GM12874 (cell line): ENCODE results near the gene PARP9.

ENCODE experiments used
- TF ChIP-seq, protein P1 (sequence below): IDR thresholded peaks from 2 replicates; pipeline ENCODE4 v1.5.1; 2011; ENCODE audit warnings: low read depth, mild to moderate bottlenecking, control low read depth, low read length, moderate library complexity; ENCODE audit not compliant: insufficient read depth

Gene PARP9

DNA sequence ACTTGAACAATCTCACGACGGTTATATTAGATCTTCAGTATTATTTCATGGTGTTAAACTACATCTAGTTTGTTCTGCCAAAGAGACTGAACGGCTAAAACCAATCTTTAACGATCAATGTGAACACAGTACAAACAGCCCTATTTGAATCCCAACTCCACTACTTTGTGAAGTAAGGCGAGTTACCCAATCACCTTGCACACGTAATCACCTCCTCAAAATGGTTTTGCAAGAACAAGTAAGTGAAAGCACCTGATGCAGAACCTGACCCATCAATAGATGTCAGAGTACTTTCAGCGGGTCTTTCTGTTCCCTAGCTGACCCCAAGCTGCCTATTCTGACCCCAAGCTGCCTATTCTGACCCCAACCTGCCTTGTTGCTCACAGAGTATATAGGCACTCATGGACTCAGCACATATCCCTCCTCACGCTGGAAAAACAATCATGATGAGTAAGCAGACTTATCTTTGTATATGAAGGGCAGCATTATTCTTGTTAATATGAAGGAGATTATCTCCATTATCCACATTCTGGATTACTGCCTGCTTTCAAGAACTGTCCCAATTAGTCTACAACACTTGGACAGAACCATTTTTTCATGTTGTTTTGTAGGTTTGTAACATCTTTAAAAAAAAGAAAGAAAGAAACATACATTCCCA, 53.1 kb downstream of the PARP9 start:
- TF ChIP-seq, protein P1, sequence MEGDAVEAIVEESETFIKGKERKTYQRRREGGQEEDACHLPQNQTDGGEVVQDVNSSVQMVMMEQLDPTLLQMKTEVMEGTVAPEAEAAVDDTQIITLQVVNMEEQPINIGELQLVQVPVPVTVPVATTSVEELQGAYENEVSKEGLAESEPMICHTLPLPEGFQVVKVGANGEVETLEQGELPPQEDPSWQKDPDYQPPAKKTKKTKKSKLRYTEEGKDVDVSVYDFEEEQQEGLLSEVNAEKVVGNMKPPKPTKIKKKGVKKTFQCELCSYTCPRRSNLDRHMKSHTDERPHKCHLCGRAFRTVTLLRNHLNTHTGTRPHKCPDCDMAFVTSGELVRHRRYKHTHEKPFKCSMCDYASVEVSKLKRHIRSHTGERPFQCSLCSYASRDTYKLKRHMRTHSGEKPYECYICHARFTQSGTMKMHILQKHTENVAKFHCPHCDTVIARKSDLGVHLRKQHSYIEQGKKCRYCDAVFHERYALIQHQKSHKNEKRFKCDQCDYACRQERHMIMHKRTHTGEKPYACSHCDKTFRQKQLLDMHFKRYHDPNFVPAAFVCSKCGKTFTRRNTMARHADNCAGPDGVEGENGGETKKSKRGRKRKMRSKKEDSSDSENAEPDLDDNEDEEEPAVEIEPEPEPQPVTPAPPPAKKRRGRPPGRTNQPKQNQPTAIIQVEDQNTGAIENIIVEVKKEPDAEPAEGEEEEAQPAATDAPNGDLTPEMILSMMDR: no peak

- TF ChIP-seq, protein P1: no peak
Measured at GRCh38 chr3:122508135-122508914, 55.8 kb downstream of the PARP9 start.

GRCh38 chr3:122506450-122506849, 57.6 kb downstream of the PARP9 start:
- TF ChIP-seq, protein P1: no peak

DNA sequence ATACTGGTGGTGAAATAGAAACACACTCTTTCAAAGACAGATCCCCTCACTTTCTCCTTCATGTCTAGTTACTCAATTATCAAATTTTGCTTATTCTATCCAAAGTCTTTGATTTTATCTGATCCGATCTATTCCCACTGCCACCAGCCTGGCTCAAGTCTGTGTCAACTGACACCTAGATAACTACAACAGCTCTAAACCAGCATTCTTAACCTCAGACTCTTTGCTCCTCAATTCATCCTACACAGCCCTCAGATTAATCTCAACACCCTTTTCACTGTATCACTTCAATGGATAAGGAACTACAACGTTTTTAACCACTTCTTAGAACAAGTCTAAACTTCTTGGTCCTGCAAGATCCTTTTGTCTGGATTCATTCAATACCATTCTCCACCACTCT, 58.4 kb downstream of the PARP9 start:
- TF ChIP-seq, protein P1: no peak

- TF ChIP-seq, protein P1: no peak
Measured at GRCh38 chr3:122502941-122503340, 61.2 kb downstream of the PARP9 start.

DNA sequence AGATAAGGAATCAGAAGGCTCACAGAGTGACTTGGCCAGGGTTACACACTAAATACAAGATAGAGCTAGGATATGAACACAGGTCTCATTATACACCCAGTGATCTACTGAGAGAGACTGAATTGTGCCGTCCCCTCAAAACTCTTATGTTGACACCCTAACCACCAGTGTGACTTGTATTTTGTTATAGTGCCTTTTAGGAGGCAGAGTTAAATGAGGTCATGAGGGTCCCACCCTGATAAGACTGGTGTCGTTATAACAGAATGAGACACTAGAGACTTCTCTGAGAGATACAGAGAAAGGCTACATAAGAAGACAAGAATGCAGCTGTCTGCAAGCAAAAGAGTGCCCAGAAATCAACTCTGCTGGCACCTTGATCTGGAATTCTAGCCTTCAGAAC, 62.0 kb downstream of the PARP9 start:
- TF ChIP-seq, protein P1: no peak

- TF ChIP-seq, protein P1: no peak
Measured at GRCh38 chr3:122498152-122498551, 65.9 kb downstream of the PARP9 start.
